NB4 (cell line): ENCODE results near the gene MDN1.

Experiments used
- DNase-seq: peaks from one replicate; pipeline ENCODE4 v3.0.0; 2010; ENCODE audit warnings: low read depth
- H3K4me3 ChIP-seq: one replicate; pipeline ENCODE4 v1.5.1; 2011; ENCODE audit warnings: mild to moderate bottlenecking, low read depth, low read length, moderate library complexity
- CTCF ChIP-seq: IDR thresholded peaks from one replicate; pipeline ENCODE4 v1.5.1; 2012; ENCODE audit warnings: low read depth, low read length
- MYC ChIP-seq: IDR thresholded peaks from 2 replicates; pipeline ENCODE4 v1.6.1; 2011; ENCODE audit warnings: low read depth, low read length
- POLR2A ChIP-seq: IDR thresholded peaks from 2 replicates; pipeline ENCODE4 v1.6.1; 2011; ENCODE audit warnings: mild to moderate bottlenecking; ENCODE audit not compliant: insufficient read length; ENCODE audit errors: extremely low read depth
- TF ChIP-seq, protein P1 (sequence below): IDR thresholded peaks from 2 replicates; pipeline ENCODE4 v1.6.1; 2011; ENCODE audit warnings: low read depth, low read length

The MDN1 gene

GRCh38 chr6:89613790-89614189 lies 205.8 kb downstream of the MDN1 start:
- DNase-seq, result no peak
- H3K4me3 ChIP-seq, result no peak overlapping the region
- no peak for TF ChIP-seq POLR2A
- TF ChIP-seq CTCF, result no peak
- TF ChIP-seq, protein P1, sequence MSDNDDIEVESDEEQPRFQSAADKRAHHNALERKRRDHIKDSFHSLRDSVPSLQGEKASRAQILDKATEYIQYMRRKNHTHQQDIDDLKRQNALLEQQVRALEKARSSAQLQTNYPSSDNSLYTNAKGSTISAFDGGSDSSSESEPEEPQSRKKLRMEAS, result no peak
- no peak for TF ChIP-seq MYC

GRCh38 chr6:89612121-89612520 lies 207.5 kb downstream of the MDN1 start:
- no peak for DNase-seq

DNA sequence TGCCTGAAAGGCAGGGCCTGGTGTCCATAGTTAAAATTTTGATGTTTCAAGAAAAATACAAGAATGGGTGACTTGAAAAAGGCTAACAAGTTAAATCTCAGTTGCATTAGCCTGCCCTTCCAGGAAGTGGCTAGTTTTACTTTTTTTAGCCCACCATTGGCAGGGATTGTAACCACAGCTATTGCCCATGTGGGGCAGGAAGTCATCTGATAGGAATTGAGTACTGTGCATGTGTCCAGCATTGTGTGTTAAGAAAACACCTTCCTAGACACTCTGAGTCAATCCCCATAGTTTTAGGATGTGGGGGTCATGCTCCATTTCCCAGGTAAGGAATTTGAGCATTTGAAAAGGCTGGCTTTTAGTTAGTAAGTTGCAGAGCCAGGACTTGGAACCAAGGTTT lies 207.9 kb downstream of the MDN1 start:
- no peak for DNase-seq

More at GRCh38 chr6:89612121-89612520, 207.5 kb downstream of the MDN1 start:
- TF ChIP-seq, protein P1, result no peak
- TF ChIP-seq MYC, result no peak
- no peak for TF ChIP-seq POLR2A
- TF ChIP-seq CTCF, result no peak
- H3K4me3 ChIP-seq, result no peak overlapping the region

GRCh38 chr6:89610149-89610642 lies 209.4 kb downstream of the MDN1 start:
- no peak overlapping the region for H3K4me3 ChIP-seq
- peak; percentile 96 for TF ChIP-seq CTCF
- no peak for TF ChIP-seq MYC
- peak; percentile 76 for DNase-seq

More for the DNA sequence above, 207.9 kb downstream of the MDN1 start:
- no peak overlapping the region for H3K4me3 ChIP-seq
- no peak for TF ChIP-seq CTCF
- TF ChIP-seq MYC, result no peak
- TF ChIP-seq, protein P1, result no peak
- no peak for TF ChIP-seq POLR2A

GRCh38 chr6:89605861-89606260 lies 213.7 kb downstream of the MDN1 start:
- no peak for DNase-seq
- no peak for TF ChIP-seq POLR2A
- TF ChIP-seq, protein P1, result no peak
- no peak for TF ChIP-seq MYC
- no peak for TF ChIP-seq CTCF
- no peak overlapping the region for H3K4me3 ChIP-seq

DNA sequence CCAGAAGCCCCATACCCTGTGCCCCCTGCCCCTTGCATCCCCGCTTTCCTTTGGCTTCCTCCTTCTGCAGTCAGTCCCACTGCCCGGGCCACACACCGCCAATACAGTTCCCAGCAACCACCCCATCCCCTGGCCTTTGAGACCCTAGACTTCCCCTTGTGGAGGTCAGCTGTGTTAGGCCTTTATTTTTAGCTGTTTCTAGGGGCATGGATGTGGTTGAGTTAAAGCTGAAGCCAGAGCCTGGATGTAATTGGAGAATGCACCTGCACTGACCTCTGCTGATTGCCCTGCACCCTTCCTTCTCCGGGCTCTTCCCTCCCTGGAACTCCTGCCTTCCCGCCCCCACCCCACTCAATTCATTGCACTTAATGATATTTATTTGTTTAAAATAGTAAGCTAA lies 214.9 kb downstream of the MDN1 start:
- no peak for TF ChIP-seq MYC
- TF ChIP-seq, protein P1, result no peak
- no peak for TF ChIP-seq CTCF
- no peak for TF ChIP-seq POLR2A
- no peak for DNase-seq
- H3K4me3 ChIP-seq, result no peak overlapping the region
